Inflammatory macrophage (primary cell): ENCODE data around the gene ST8SIA1.
"Not testable (repeated sequence)": the region's sequence is repeated elsewhere in the genome, so short reads cannot be mapped to it uniquely, and the experiment has no call there.

Experiments used
- DNase-seq, 2 donors: peaks; one replicate each; pipeline ENCODE4 v3.0.0-alpha.2; 2020 to 2022

ST8SIA1 gene

GRCh38 chr12:22160396-22161003 lies 174.0 kb downstream of the ST8SIA1 start:
- DNase-seq, result no peak

GRCh38 chr12:22149286-22149685 lies 185.2 kb downstream of the ST8SIA1 start:
- not testable (repeated sequence) for DNase-seq

GRCh38 chr12:22146686-22147085 lies 187.8 kb downstream of the ST8SIA1 start:
- DNase-seq, result not testable (repeated sequence)
